Neuron (in vitro differentiated cells): ENCODE measurements around the gene TBCC.
"Not testable (repeated sequence)": the region's sequence is repeated elsewhere in the genome, so short reads cannot be mapped to it uniquely, and the experiment has no call there.

Source experiments
- H2AFZ ChIP-seq: one replicate; pipeline ENCODE4 v1.6.1; 2013; ENCODE audit warnings: low read depth, mild to moderate bottlenecking, inconsistent platforms, low read length, moderate library complexity
- H3K27me3 ChIP-seq: one replicate; pipeline ENCODE4 v1.6.1; 2013; ENCODE audit warnings: low read length; ENCODE audit not compliant: insufficient read depth
- H3K36me3 ChIP-seq: one replicate; pipeline ENCODE4 v1.6.1; 2013; ENCODE audit warnings: low read length; ENCODE audit not compliant: insufficient read depth
- H3K4me1 ChIP-seq: one replicate; pipeline ENCODE4 v1.6.1; 2013; ENCODE audit warnings: low read length; ENCODE audit not compliant: insufficient read depth
- H3K4me3 ChIP-seq: 2 replicates; pipeline ENCODE4 v1.5.1; 2013; ENCODE audit warnings: mild to moderate bottlenecking, low read length, moderate library complexity
- H3K9me3 ChIP-seq: one replicate; pipeline ENCODE4 v1.6.1; 2013; ENCODE audit warnings: low read length

TBCC gene

GRCh38 chr6:42735976-42736375 is 9.9 kb downstream of the TBCC start:
- no peaks in the 10 kb centered on the region for H3K9me3 ChIP-seq

GRCh38 chr6:42733867-42734481 is 11.9 kb downstream of the TBCC start:
- H3K36me3 ChIP-seq, H3K27me3 ChIP-seq, H2AFZ ChIP-seq, H3K4me3 ChIP-seq, H3K9me3 ChIP-seq, H3K4me1 ChIP-seq: not testable (repeated sequence)

More at GRCh38 chr6:42735976-42736375, 9.9 kb downstream of the TBCC start:
- H3K36me3 ChIP-seq = no peaks in the 10 kb centered on the region
- no peaks in the 10 kb centered on the region for H3K4me1 ChIP-seq
- no peak overlapping the region for H3K4me3 ChIP-seq
- H2AFZ ChIP-seq = no peak overlapping the region
- H3K27me3 ChIP-seq = no peaks in the 10 kb centered on the region

- Histone ChIP-seq H3K36me3 (no peaks in the 10 kb centered on the region), H3K27me3 (no peaks in the 10 kb centered on the region), H3K9me3 (no peaks in the 10 kb centered on the region), H2AFZ (no peak overlapping the region), H3K4me3 (no peak overlapping the region), H3K4me1 (peaks cover 3% of the 10 kb centered on the region)
These were observed 16.2 kb downstream of the TBCC start for GRCh38 chr6:42729731-42730130.

GRCh38 chr6:42727627-42728026 is 18.3 kb downstream of the TBCC start:
- no peaks in the 10 kb centered on the region for H3K27me3 ChIP-seq
- no peaks in the 10 kb centered on the region for H3K36me3 ChIP-seq
- no peak overlapping the region for H2AFZ ChIP-seq
- H3K4me3 ChIP-seq = no peak overlapping the region
- H3K4me1 ChIP-seq = peaks cover 3% of the 10 kb centered on the region
- H3K9me3 ChIP-seq = no peaks in the 10 kb centered on the region

GRCh38 chr6:42727087-42727611 is 18.8 kb downstream of the TBCC start:
- no peaks in the 10 kb centered on the region for H3K27me3 ChIP-seq
- H2AFZ ChIP-seq = no peak overlapping the region
- peaks cover 3% of the 10 kb centered on the region for H3K4me1 ChIP-seq
- H3K4me3 ChIP-seq = no peak overlapping the region
- no peaks in the 10 kb centered on the region for H3K9me3 ChIP-seq
- H3K36me3 ChIP-seq = no peaks in the 10 kb centered on the region

GRCh38 chr6:42726485-42727086 is 19.3 kb downstream of the TBCC start:
- Histone ChIP-seq H2AFZ (peak overlapping the region; percentile 51), H3K4me1 (peaks cover 3% of the 10 kb centered on the region), H3K36me3 (no peaks in the 10 kb centered on the region), H3K27me3 (no peaks in the 10 kb centered on the region), H3K9me3 (no peaks in the 10 kb centered on the region), H3K4me3 (peak overlapping the region; percentile 6)

- Histone ChIP-seq H3K4me3 (no peak overlapping the region), H3K36me3 (no peaks in the 10 kb centered on the region), H3K9me3 (no peaks in the 10 kb centered on the region), H3K4me1 (peaks cover 3% of the 10 kb centered on the region), H3K27me3 (no peaks in the 10 kb centered on the region), H2AFZ (peak overlapping the region; percentile 51)
These were observed 19.9 kb downstream of the TBCC start for GRCh38 chr6:42726026-42726425.

GRCh38 chr6:42724825-42725224 is 21.1 kb downstream of the TBCC start:
- Histone ChIP-seq H3K36me3 (no peaks in the 10 kb centered on the region), H3K4me1 (peaks cover 3% of the 10 kb centered on the region), H2AFZ (no peak overlapping the region), H3K9me3 (no peaks in the 10 kb centered on the region), H3K27me3 (no peaks in the 10 kb centered on the region), H3K4me3 (no peak overlapping the region)

GRCh38 chr6:42722497-42722896 is 23.4 kb downstream of the TBCC start, which contains the start of gene PRPH2:
TSS of gene PRPH2 (minus strand) at chr6:42722597. CDS start at chr6:42722334, 263 bp downstream.
- Histone ChIP-seq H3K4me3 (no peak within 1 kb of the TSS), H3K36me3 (no peaks in the 10 kb centered on the region), H2AFZ (no peak within 1 kb of the TSS), H3K4me1 (peaks cover 3% of the 10 kb centered on the region), H3K9me3 (no peaks in the 10 kb centered on the region), H3K27me3 (no peaks in the 10 kb centered on the region)

GRCh38 chr6:42720739-42721138 is 25.2 kb downstream of the TBCC start:
- Histone ChIP-seq H3K36me3 (no peaks in the 10 kb centered on the region), H2AFZ (no peak overlapping the region), H3K27me3 (no peaks in the 10 kb centered on the region), H3K9me3 (no peaks in the 10 kb centered on the region), H3K4me3 (no peak overlapping the region), H3K4me1 (no peaks in the 10 kb centered on the region)

GRCh38 chr6:42715871-42716270 is 30.0 kb downstream of the TBCC start:
- H3K36me3 ChIP-seq = no peaks in the 10 kb centered on the region
- H3K4me3 ChIP-seq = no peak overlapping the region
- H3K27me3 ChIP-seq = peaks cover 2% of the 10 kb centered on the region
- H3K9me3 ChIP-seq = peaks cover 5% of the 10 kb centered on the region
- H2AFZ ChIP-seq = no peak overlapping the region
- H3K4me1 ChIP-seq = peaks cover 1% of the 10 kb centered on the region

GRCh38 chr6:42714098-42714761 is 31.7 kb downstream of the TBCC start:
- no peaks in the 10 kb centered on the region for H3K36me3 ChIP-seq
- no peak overlapping the region for H3K4me3 ChIP-seq
- H3K9me3 ChIP-seq = peaks cover 5% of the 10 kb centered on the region
- H3K4me1 ChIP-seq = peaks cover 13% of the 10 kb centered on the region
- peaks cover 2% of the 10 kb centered on the region for H3K27me3 ChIP-seq
- H2AFZ ChIP-seq = no peak overlapping the region

GRCh38 chr6:42711930-42712329 is 34.0 kb downstream of the TBCC start:
- H3K4me1 ChIP-seq = peaks cover 13% of the 10 kb centered on the region
- no peaks in the 10 kb centered on the region for H3K36me3 ChIP-seq
- no peak overlapping the region for H3K4me3 ChIP-seq
- peaks cover 2% of the 10 kb centered on the region for H3K27me3 ChIP-seq
- no peak overlapping the region for H2AFZ ChIP-seq
- H3K9me3 ChIP-seq = peaks cover 5% of the 10 kb centered on the region
